Activated CD8-positive, alpha-beta T cell treated with anti-CD3 and anti-CD28 coated beads, Interleukin-2, amount 10 ng/mL, durations not matched to agents 7 days and 5 days (primary cell): ENCODE measurements around the gene TUFM. TPM values are rescaled to one million over a fixed set of nuclear protein-coding genes. Genes with fewer than 3 reads are reported as not detected.

ENCODE experiments used
- ATAC-seq: fragments of 150-1000 bp; cut with Tn5 transposase; one replicate; pipeline ENCODE4 v1.10.0; 2021; ENCODE audit warnings: moderate library complexity
- CTCF ChIA-PET: fragments of 350-600 bp; sonication (Branson Sonifier 250); formaldehyde crosslinking; loops from one replicate; lab custom pipeline; 2021; ENCODE audit warnings: antibody characterized with exemption; lab: Charles Lee
- POLR2A ChIA-PET: fragments of 350-600 bp; sonication (Branson Sonifier 250); formaldehyde crosslinking; loops from one replicate; lab custom pipeline; 2021; ENCODE audit warnings: antibody characterized with exemption; lab: Charles Lee
- DNase-seq: peaks from one replicate; pipeline ENCODE4 v3.0.0-alpha.2; 2020
- H3K27ac Mint-ChIP-seq: one replicate; pipeline ENCODE4 v1.8.0; 2021; ENCODE audit warnings: mild to moderate bottlenecking, mixed read lengths
- H3K27me3 Mint-ChIP-seq: one replicate; pipeline ENCODE4 v1.8.0; 2021; ENCODE audit warnings: low read depth, mixed read lengths
- H3K36me3 Mint-ChIP-seq: one replicate; pipeline ENCODE4 v1.8.0; 2021; ENCODE audit warnings: low read depth, mixed read lengths
- H3K4me1 Mint-ChIP-seq: one replicate; pipeline ENCODE4 v1.8.0; 2021; ENCODE audit warnings: low read depth, mixed read lengths
- H3K4me3 Mint-ChIP-seq: one replicate; pipeline ENCODE4 v1.8.0; 2021; ENCODE audit warnings: mild to moderate bottlenecking, mixed read lengths
- H3K9me3 Mint-ChIP-seq: one replicate; pipeline ENCODE4 v1.8.0; 2022; ENCODE audit warnings: mixed read lengths; ENCODE audit not compliant: insufficient read depth
- total RNA-seq, 2 experiments: library from RNA; stranded (reverse); gene quantifications; one replicate each; pipeline ENCODE4 v1.2.3, GENCODE V29; 2021

The TUFM gene
- total RNA-seq, 2 experiments from 2014 or later: 150 to 153 TPM

- CTCF ChIA-PET: interaction anchor here (1.0 to 2.0 kb wide), 3 partner anchors 12 to 86 kb away, joined by 3 to 8 read pairs (median 6); no protein-coding TSS in a partner anchor
- no peaks in the 10 kb centered on the region for H3K9me3 Mint-ChIP-seq
- POLR2A ChIA-PET: no interaction called here
- no peak overlapping the region for H3K4me3 Mint-ChIP-seq
- peaks cover 13% of the 10 kb centered on the region for H3K4me1 Mint-ChIP-seq
- no peak for ATAC-seq
- DNase-seq: no peak
- no peaks in the 10 kb centered on the region for H3K27me3 Mint-ChIP-seq
- no peak overlapping the region for H3K27ac Mint-ChIP-seq
- peaks cover 6% of the 10 kb centered on the region for H3K36me3 Mint-ChIP-seq
Measured at GRCh38 chr16:28859326-28859725, 13.2 kb upstream of the TUFM start.

DNA sequence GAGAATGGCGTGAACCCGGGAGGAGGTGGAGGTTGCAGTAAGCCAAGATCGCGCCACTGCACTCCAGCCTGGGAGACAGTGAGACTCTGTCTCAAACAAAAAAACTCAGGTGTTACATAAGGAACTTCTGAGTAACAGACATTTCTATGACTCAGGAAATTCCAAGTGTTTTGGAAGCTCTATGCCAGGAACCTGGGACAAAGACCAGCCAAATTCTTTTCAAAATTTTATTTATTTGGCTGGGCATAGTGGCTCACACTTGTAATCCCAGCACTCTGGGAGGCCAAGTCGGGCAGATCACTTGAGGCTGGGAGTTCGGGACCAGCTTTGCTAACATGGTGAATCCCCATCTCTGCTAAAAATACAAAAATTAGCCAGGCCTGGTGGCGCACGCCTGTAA is 12.3 kb upstream of the TUFM start:
- H3K4me3 Mint-ChIP-seq: no peak overlapping the region
- H3K27ac Mint-ChIP-seq: no peak overlapping the region
- DNase-seq (no peak), ATAC-seq (no peak)
- peaks cover 9% of the 10 kb centered on the region for H3K4me1 Mint-ChIP-seq
- H3K9me3 Mint-ChIP-seq: no peaks in the 10 kb centered on the region
- no peaks in the 10 kb centered on the region for H3K27me3 Mint-ChIP-seq
- peaks cover 6% of the 10 kb centered on the region for H3K36me3 Mint-ChIP-seq
- ChIA-PET CTCF (interaction anchor here (1.0 to 2.0 kb wide), 4 partner anchors 11 to 87 kb away, joined by 3 to 8 read pairs (median 4); no protein-coding TSS in a partner anchor), POLR2A (interaction anchor here (0.7 to 1.0 kb wide), 2 partner anchors 12 to 35 kb away, joined by 3 to 4 read pairs; partner anchors contain the start of gene TUFM)

- no peaks in the 10 kb centered on the region for H3K27me3 Mint-ChIP-seq
- peak overlapping the region; percentile 94 for H3K27ac Mint-ChIP-seq
- ChIA-PET CTCF (interaction anchor here (1.1 to 3.6 kb wide), 8 partner anchors 12 to 97 kb away, joined by 3 to 51 read pairs (median 6); partner anchors contain the start of gene SH2B1), POLR2A (interaction anchor here (0.9 to 5.0 kb wide), 12 partner anchors 9 to 104 kb away, joined by 3 to 59 read pairs (median 4); partner anchors contain the start of genes ATXN2L, NFATC2IP and SH2B1)
- no peaks in the 10 kb centered on the region for H3K9me3 Mint-ChIP-seq
- DNase-seq (peak; percentile 37), ATAC-seq (peak; percentile 16)
- H3K4me1 Mint-ChIP-seq: peaks cover 27% of the 10 kb centered on the region
- H3K4me3 Mint-ChIP-seq: peak overlapping the region; percentile 92
- H3K36me3 Mint-ChIP-seq: peaks cover 40% of the 10 kb centered on the region
Measured at GRCh38 chr16:28846933-28847273, 755 bp upstream of the TUFM start.

GRCh38 chr16:28845761-28846079 is 428 bp downstream of the TUFM start:
- no peaks in the 10 kb centered on the region for H3K27me3 Mint-ChIP-seq
- CTCF ChIA-PET: interaction anchor here (1.1 to 3.6 kb wide), 5 partner anchors 11 to 98 kb away, joined by 3 to 51 read pairs (median 6); partner anchors contain the start of gene SH2B1
- no peaks in the 10 kb centered on the region for H3K9me3 Mint-ChIP-seq
- POLR2A ChIA-PET: interaction anchor here (0.6 to 5.0 kb wide), 10 partner anchors 10 to 105 kb away, joined by 3 to 59 read pairs (median 4); partner anchors contain the start of genes ATXN2L, NFATC2IP and SH2B1
- peak overlapping the region; percentile 92 for H3K4me3 Mint-ChIP-seq
- H3K27ac Mint-ChIP-seq: peak overlapping the region; percentile 94
- peaks cover 27% of the 10 kb centered on the region for H3K4me1 Mint-ChIP-seq
- peak; percentile 38 for DNase-seq
- ATAC-seq: peak; percentile 1
- H3K36me3 Mint-ChIP-seq: peaks cover 45% of the 10 kb centered on the region

DNA sequence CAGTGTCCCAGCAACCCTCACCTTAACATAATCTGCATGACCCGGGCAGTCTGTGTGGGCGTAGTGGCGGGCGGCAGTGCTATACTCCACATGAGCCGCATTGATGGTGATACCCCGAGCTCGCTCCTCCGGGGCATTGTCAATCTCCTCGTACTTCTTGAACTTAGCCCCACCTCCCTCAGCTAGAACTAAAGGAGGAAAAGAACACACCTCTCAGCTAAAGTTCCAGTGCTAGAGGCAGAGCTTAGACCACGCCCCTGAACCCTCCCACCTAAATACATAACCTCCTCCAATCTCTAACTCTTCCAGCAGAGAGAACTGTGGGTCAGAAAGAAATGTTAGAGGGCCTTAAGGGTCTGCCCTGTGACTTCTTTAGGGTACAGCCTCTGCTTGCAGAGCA is 855 bp downstream of the TUFM start:
- Mint-ChIP-seq H3K4me3 (peak overlapping the region; percentile 92), H3K9me3 (no peaks in the 10 kb centered on the region), H3K27ac (peak overlapping the region; percentile 94), H3K4me1 (peaks cover 27% of the 10 kb centered on the region), H3K27me3 (no peaks in the 10 kb centered on the region), H3K36me3 (peaks cover 45% of the 10 kb centered on the region)
- CTCF ChIA-PET: interaction anchor here (0.6 to 3.6 kb wide), 6 partner anchors 11 to 99 kb away, joined by 3 to 51 read pairs (median 4); partner anchors contain the start of genes ATXN2L and SH2B1
- ATAC-seq (peak; percentile 14), DNase-seq (peak; percentile 64)
- POLR2A ChIA-PET: interaction anchor here (1.0 to 5.0 kb wide), 9 partner anchors 10 to 35 kb away, joined by 3 to 59 read pairs (median 4); partner anchors contain the start of genes ATXN2L and SH2B1

- H3K9me3 Mint-ChIP-seq: no peaks in the 10 kb centered on the region
- no peak for ATAC-seq
- ChIA-PET POLR2A (interaction anchor here (1.0 to 5.0 kb wide), 5 partner anchors 10 to 22 kb away, joined by 3 to 59 read pairs (median 4); partner anchors contain the start of genes ATXN2L and SH2B1), CTCF (interaction anchor here (3.6 kb wide), 1 partner anchor 100 kb away, joined by 51 read pairs; no protein-coding TSS in a partner anchor)
- DNase-seq: no peak
- peak overlapping the region; percentile 92 for H3K4me3 Mint-ChIP-seq
- H3K27me3 Mint-ChIP-seq: no peaks in the 10 kb centered on the region
- peaks cover 49% of the 10 kb centered on the region for H3K36me3 Mint-ChIP-seq
- H3K4me1 Mint-ChIP-seq: peaks cover 27% of the 10 kb centered on the region
- H3K27ac Mint-ChIP-seq: peak overlapping the region; percentile 94
Measured at GRCh38 chr16:28844226-28844885, 1.8 kb downstream of the TUFM start.

- peaks cover 25% of the 10 kb centered on the region for H3K4me1 Mint-ChIP-seq
- CTCF ChIA-PET: no interaction called here
Measured at GRCh38 chr16:28843766-28844165, 2.4 kb downstream of the TUFM start.

DNA sequence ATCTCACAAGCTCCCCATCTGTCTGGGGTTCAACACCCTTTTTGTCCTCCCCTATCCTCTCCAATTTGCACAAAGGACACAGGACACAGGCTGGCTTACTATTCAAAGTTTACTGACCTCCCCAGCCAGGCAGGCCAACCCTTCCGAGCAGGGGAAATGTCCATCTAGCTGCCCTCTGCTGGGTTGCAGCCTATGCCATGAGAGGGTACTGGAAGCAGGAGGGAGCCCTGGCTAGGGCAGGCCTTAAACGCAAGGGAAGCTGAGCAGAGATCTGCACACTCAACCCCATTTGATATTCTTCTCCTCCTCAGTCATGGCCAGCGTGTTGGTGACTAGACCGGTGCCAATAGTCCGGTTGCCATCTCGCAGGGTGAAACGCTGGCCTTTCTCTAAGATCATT is 3.5 kb downstream of the TUFM start:
- ATAC-seq: no peak
- DNase-seq: no peak
- ChIA-PET POLR2A (interaction anchor here (1.0 to 1.6 kb wide), 4 partner anchors 11 to 100 kb away, joined by 3 to 7 read pairs (median 5); partner anchors contain the start of gene ATXN2L), CTCF (interaction anchor here (1.0 kb wide), 1 partner anchor 103 kb away, joined by 3 read pairs; no protein-coding TSS in a partner anchor)
- Mint-ChIP-seq H3K36me3 (peaks cover 63% of the 10 kb centered on the region), H3K9me3 (no peaks in the 10 kb centered on the region), H3K27me3 (no peaks in the 10 kb centered on the region), H3K27ac (no peak overlapping the region), H3K4me1 (peaks cover 25% of the 10 kb centered on the region), H3K4me3 (no peak overlapping the region)

More at GRCh38 chr16:28843766-28844165, 2.4 kb downstream of the TUFM start:
- ATAC-seq: no peak
- no peak overlapping the region for H3K27ac Mint-ChIP-seq
- H3K9me3 Mint-ChIP-seq: no peaks in the 10 kb centered on the region
- peaks cover 54% of the 10 kb centered on the region for H3K36me3 Mint-ChIP-seq
- no peaks in the 10 kb centered on the region for H3K27me3 Mint-ChIP-seq
- no peak for DNase-seq
- H3K4me3 Mint-ChIP-seq: no peak overlapping the region
- POLR2A ChIA-PET: interaction anchor here (4.2 to 5.0 kb wide), 2 partner anchors 19 to 22 kb away, joined by 49 to 59 read pairs; partner anchors contain the start of genes ATXN2L and SH2B1

- Mint-ChIP-seq H3K27ac (peak overlapping the region; percentile 52), H3K9me3 (no peaks in the 10 kb centered on the region), H3K4me1 (peaks cover 11% of the 10 kb centered on the region), H3K27me3 (no peaks in the 10 kb centered on the region), H3K36me3 (peaks cover 63% of the 10 kb centered on the region), H3K4me3 (no peak overlapping the region)
- POLR2A ChIA-PET: interaction anchor here (1.0 to 1.1 kb wide), 2 partner anchors 13 to 23 kb away, joined by 3 to 4 read pairs; partner anchors contain the start of gene SH2B1
- no peak for DNase-seq
- CTCF ChIA-PET: interaction anchor here (0.7 kb wide), 1 partner anchor 105 kb away, joined by 3 read pairs; no protein-coding TSS in a partner anchor
- ATAC-seq: no peak
Measured at GRCh38 chr16:28839899-28840298, 6.2 kb downstream of the TUFM start.

DNA sequence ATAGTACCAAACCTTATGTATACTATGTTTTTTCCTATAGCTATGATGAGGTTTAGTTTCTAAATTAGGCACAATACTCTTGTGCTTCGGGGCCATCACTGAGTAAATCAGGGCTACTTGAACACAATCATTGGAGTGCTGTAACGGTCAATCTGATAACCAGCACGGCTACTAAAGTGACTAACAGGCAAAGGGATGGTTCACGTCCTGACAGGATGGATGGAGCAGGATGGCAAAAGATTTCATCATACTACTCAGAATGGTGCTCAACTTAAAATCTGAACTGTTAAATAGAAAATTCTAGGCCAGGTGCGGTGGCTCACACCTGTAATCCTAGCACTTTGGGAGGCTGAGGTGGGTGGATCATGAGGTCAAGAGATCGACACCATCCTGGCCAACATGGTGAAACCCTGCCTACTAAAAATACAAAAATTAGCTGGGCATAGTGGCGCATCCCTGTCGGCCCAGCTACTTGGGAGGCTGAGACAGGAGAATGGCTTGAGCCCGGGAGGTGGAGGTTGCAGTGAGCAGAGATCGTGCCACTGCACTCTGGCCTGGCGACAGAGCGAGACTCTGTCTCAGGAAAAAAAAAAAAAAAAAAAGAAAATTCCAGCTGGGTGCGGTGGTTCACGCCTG is 7.0 kb downstream of the TUFM start:
- no peak overlapping the region for H3K4me3 Mint-ChIP-seq
- H3K27me3 Mint-ChIP-seq: no peaks in the 10 kb centered on the region
- CTCF ChIA-PET: interaction anchor here (0.7 kb wide), 1 partner anchor 106 kb away, joined by 3 read pairs; no protein-coding TSS in a partner anchor
- ATAC-seq (no peak), DNase-seq (no peak)
- H3K27ac Mint-ChIP-seq: no peak overlapping the region
- H3K36me3 Mint-ChIP-seq: peaks cover 63% of the 10 kb centered on the region
- H3K9me3 Mint-ChIP-seq: no peaks in the 10 kb centered on the region
- peaks cover 3% of the 10 kb centered on the region for H3K4me1 Mint-ChIP-seq
- POLR2A ChIA-PET: interaction anchor here (1.1 kb wide), 1 partner anchor 12 kb away, joined by 3 read pairs; no protein-coding TSS in a partner anchor

- Mint-ChIP-seq H3K9me3 (no peaks in the 10 kb centered on the region), H3K4me3 (no peak overlapping the region), H3K27ac (peak overlapping the region; percentile 58), H3K36me3 (peaks cover 67% of the 10 kb centered on the region), H3K27me3 (no peaks in the 10 kb centered on the region), H3K4me1 (peaks cover 2% of the 10 kb centered on the region)
- ATAC-seq (no peak), DNase-seq (no peak)
- ChIA-PET POLR2A (interaction anchor here (0.6 to 0.9 kb wide), 2 partner anchors 10 to 15 kb away, joined by 3 read pairs; no protein-coding TSS in a partner anchor), CTCF (no interaction called here)
Measured at GRCh38 chr16:28838558-28838918, 7.6 kb downstream of the TUFM start.
